Measurements from ENCODE around the gene CHMP1B. TPM values are rescaled to one million over a fixed set of nuclear protein-coding genes. Genes with fewer than 3 reads are reported as not detected.

CHMP1B gene
- total and polyA plus RNA-seq, 9 donors = 21.8 to 58.0 (median 32.8) TPM

GRCh38 chr18:11882636-11883035 is 31.4 kb downstream of the CHMP1B start:
- H3K27me3 ChIP-seq = no peaks in the 10 kb centered on the region

GRCh38 chr18:11883153-11883552 is 31.9 kb downstream of the CHMP1B start:
- Histone ChIP-seq H3K9me3 (no peaks in the 10 kb centered on the region), H3K27ac (no peak overlapping the region), H3K27me3 (no peaks in the 10 kb centered on the region), H3K4me3 (no peak overlapping the region), H3K4me1 (ENCODE audit: insufficient read depth) (no peaks in the 10 kb centered on the region), H3K36me3 (no peaks in the 10 kb centered on the region)
- TF ChIP-seq POLR2A (IDR thresholded peaks at IDR 0.05) = no peak
- no peak for TF ChIP-seq EP300 (IDR thresholded peaks at IDR 0.05)
- TF ChIP-seq, protein P1, sequence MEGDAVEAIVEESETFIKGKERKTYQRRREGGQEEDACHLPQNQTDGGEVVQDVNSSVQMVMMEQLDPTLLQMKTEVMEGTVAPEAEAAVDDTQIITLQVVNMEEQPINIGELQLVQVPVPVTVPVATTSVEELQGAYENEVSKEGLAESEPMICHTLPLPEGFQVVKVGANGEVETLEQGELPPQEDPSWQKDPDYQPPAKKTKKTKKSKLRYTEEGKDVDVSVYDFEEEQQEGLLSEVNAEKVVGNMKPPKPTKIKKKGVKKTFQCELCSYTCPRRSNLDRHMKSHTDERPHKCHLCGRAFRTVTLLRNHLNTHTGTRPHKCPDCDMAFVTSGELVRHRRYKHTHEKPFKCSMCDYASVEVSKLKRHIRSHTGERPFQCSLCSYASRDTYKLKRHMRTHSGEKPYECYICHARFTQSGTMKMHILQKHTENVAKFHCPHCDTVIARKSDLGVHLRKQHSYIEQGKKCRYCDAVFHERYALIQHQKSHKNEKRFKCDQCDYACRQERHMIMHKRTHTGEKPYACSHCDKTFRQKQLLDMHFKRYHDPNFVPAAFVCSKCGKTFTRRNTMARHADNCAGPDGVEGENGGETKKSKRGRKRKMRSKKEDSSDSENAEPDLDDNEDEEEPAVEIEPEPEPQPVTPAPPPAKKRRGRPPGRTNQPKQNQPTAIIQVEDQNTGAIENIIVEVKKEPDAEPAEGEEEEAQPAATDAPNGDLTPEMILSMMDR (IDR thresholded peaks at IDR 0.05) = no peak
- intact Hi-C loops (cut with DNase I) = no loop called here
- no peak for DNase-seq
- WGBS, 3 donors = 30 to 49% (median 35%) methylated on average over 1 of the region's 1 CpG

More at GRCh38 chr18:11882636-11883035, 31.4 kb downstream of the CHMP1B start:
- no peak for DNase-seq
- Histone ChIP-seq H3K36me3 (no peaks in the 10 kb centered on the region), H3K9me3 (no peaks in the 10 kb centered on the region), H3K27ac (no peak overlapping the region), H3K4me1 (ENCODE audit: insufficient read depth) (no peaks in the 10 kb centered on the region), H3K4me3 (no peak overlapping the region)
- TF ChIP-seq EP300 (IDR thresholded peaks at IDR 0.05) = no peak
- intact Hi-C loops (cut with DNase I) = no loop called here
- 56 to 90% (median 73%) methylated on average over 4 of the region's 4 CpGs for WGBS, 3 donors

GRCh38 chr18:11884396-11885030 is 33.3 kb downstream of the CHMP1B start:
- DNase-seq = no peak
- H3K4me3 ChIP-seq = no peak overlapping the region
- no peaks in the 10 kb centered on the region for H3K36me3 ChIP-seq
- no peaks in the 10 kb centered on the region for H3K9me3 ChIP-seq
- H3K27me3 ChIP-seq = no peaks in the 10 kb centered on the region
- 84 to 90% (median 88%) methylated on average over 11 to 12 of the region's 12 CpGs for WGBS, 3 donors
- TF ChIP-seq POLR2A (IDR thresholded peaks at IDR 0.05) (no peak), EP300 (IDR thresholded peaks at IDR 0.05) (no peak)
- TF ChIP-seq, protein P1 (IDR thresholded peaks at IDR 0.05) = no peak
- H3K27ac ChIP-seq = no peak overlapping the region
- H3K4me1 ChIP-seq (ENCODE audit: insufficient read depth) = no peaks in the 10 kb centered on the region
- intact Hi-C loops (cut with DNase I) = no loop called here

DNA sequence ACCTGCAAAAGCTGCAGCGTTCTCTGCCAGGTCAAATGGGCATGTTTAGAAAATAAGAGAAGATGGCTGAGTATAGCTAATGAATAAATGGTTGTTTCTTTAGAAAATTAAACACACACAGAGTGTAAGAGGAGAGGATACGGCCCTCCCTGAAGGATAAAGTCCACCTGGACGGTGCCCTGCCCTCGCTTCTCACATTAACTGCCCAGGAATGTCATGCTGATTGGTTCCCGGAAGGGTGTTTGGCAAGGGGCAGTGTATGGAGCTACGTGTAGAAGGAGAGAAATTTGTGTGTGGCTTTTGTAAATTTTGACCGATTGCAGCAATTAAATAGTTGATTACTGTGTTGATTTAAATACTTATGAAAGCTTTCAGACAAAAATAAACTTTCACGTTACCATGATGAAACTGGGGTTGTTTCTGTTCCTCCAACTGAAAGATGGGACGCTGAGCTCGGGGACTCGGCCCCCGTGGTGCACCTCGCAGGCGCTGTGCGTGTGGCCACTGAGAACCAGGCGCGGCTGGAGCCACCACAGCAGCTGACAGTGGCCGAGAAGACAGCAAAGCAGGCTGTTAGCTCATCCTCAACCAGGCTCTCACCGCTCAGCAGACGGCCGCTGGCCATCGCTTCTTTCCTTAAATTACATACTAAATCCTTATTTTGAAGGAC is 34.2 kb downstream of the CHMP1B start:
- intact Hi-C loops (cut with DNase I) = no loop called here
- no peak overlapping the region for H3K4me3 ChIP-seq
- no peaks in the 10 kb centered on the region for H3K27me3 ChIP-seq
- H3K9me3 ChIP-seq = no peaks in the 10 kb centered on the region
- 84 to 89% (median 87%) methylated on average over 22 of the region's 22 CpGs for WGBS, 3 donors
- no peak overlapping the region for H3K27ac ChIP-seq
- H3K4me1 ChIP-seq (ENCODE audit: insufficient read depth) = no peaks in the 10 kb centered on the region
- TF ChIP-seq POLR2A (IDR thresholded peaks at IDR 0.05) (no peak), EP300 (IDR thresholded peaks at IDR 0.05) (no peak)
- TF ChIP-seq, protein P1 (IDR thresholded peaks at IDR 0.05) = no peak
- DNase-seq = no peak
- no peaks in the 10 kb centered on the region for H3K36me3 ChIP-seq

- 78 to 81% (median 80%) methylated on average over 19 of the region's 19 CpGs for WGBS, 3 donors
- H3K27me3 ChIP-seq = no peaks in the 10 kb centered on the region
- H3K9me3 ChIP-seq = no peaks in the 10 kb centered on the region
- no peak for DNase-seq
- no peaks in the 10 kb centered on the region for H3K4me1 ChIP-seq (ENCODE audit: insufficient read depth)
- no peak overlapping the region for H3K27ac ChIP-seq
- H3K4me3 ChIP-seq = no peak overlapping the region
- intact Hi-C loops (cut with DNase I) = no loop called here
- no peaks in the 10 kb centered on the region for H3K36me3 ChIP-seq
- TF ChIP-seq EP300 (IDR thresholded peaks at IDR 0.05) (no peak), POLR2A (IDR thresholded peaks at IDR 0.05) (no peak)
- TF ChIP-seq, protein P1 (IDR thresholded peaks at IDR 0.05) = no peak
Observed at GRCh38 chr18:11886577-11887110, 35.4 kb downstream of the CHMP1B start.
